Measurements from ENCODE around the gene PTPRN2. TPM values are rescaled to one million over a fixed set of nuclear protein-coding genes. Genes with fewer than 3 reads are reported as not detected.

The PTPRN2 gene
- total and polyA plus RNA-seq, 8 donors = 12.2 to 49.2 (median 31.8) TPM

DNA sequence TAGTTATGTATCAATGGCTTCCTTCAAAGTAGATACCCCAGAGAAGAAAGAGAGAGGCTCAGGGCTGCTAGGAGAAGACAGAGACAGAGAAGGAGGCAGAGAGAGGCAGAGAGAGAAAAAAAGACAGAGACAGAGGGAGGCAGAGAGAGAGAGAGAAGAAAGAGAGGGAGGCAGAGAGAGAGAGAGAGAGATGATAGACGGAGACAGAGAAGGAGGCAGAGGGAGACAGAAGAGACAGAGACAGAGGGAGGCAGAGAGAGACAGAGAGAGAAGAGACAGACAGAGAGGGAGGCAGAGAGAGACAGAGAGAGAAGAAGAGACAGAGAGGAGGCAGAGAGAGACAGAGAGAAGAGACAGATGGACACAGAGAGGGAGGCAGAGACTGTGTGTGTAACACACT is 1062.9 kb downstream of the PTPRN2 start:
- no peaks in the 10 kb centered on the region for H3K4me1 ChIP-seq
- 69 to 79% methylated on average over 1 of the region's 1 CpG for WGBS, 2 donors
- intact Hi-C loops (cut with DNase I) = no loop called here
- no peaks in the 10 kb centered on the region for H3K9me3 ChIP-seq
- ATAC-seq (no peak), FAIRE-seq (no peak), DNase-seq (no peak)
- H3K4me3 ChIP-seq = no peak overlapping the region
- H3K27me3 ChIP-seq = no peaks in the 10 kb centered on the region
- TF ChIP-seq CTCF (IDR thresholded peaks at IDR 0.05) = no peak
- H3K36me3 ChIP-seq = no peaks in the 10 kb centered on the region
- H3K27ac ChIP-seq = no peak overlapping the region

DNA sequence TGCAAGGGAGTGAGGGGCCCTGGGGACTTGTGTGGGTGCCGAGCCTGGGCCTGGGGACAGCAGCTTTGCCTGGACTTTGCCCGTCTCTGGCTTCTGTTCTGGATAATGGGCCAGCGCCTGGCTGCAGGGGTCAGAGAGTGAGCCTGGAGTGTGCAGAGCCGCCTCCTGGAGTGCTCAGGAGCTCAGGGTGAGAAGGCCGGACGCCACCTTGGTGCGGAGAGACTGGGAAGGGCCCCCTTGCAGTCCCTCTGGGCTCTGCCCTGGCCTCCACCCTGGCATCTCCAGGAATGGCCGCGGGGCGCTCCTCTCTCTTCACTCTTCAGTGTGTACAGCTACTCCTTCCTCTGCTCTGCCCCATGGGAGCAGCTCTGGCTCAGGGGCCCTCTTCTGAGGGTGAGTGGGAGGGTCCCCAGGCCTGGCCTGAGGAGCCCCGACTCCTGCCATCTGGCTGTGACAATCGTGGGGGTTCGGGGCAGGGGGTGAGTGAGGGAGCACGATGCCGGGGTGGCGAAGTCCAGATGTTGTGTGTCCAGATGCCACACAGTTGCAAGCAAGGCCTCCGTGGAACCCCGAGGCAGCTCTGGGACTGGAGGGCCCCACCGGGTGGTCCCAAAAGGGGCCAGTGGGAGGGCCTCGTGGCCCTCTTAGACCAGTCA is 1063.7 kb downstream of the PTPRN2 start:
- ATAC-seq (no peak), DNase-seq (peak in 1 of 6 donors; percentile 58), FAIRE-seq (no peak)
- H3K27me3 ChIP-seq = no peaks in the 10 kb centered on the region
- no peak overlapping the region for H3K27ac ChIP-seq
- no peaks in the 10 kb centered on the region for H3K4me1 ChIP-seq
- H3K36me3 ChIP-seq = no peaks in the 10 kb centered on the region
- no peak overlapping the region for H3K4me3 ChIP-seq
- no peak for TF ChIP-seq CTCF (IDR thresholded peaks at IDR 0.05)
- WGBS, 2 donors = 72 to 74% methylated on average over 20 of the region's 20 CpGs
- intact Hi-C loops (cut with DNase I) = no loop called here
- no peaks in the 10 kb centered on the region for H3K9me3 ChIP-seq

DNA sequence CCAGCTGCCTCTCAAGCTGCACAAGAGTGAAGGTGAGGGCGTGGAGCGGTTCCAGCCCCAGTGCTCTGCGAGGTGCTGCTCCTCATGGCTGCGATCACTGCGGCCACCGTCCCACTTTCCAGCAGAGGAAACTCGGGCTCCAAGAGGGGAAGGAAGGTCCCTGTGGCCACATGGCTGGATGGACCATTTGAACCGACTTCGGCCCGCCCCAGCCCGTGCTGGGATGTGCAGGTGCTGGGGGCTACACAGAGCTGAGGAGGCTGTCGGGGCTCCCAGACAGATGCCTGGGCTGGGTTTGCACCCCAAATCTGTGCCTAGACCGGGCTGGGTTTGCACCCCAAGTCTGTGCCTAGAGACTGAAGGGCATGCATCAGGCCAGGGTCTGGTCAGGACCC is 1064.3 kb downstream of the PTPRN2 start:
- Histone ChIP-seq H3K4me1 (no peaks in the 10 kb centered on the region), H3K27ac (no peak overlapping the region), H3K4me3 (no peak overlapping the region), H3K36me3 (no peaks in the 10 kb centered on the region), H3K9me3 (no peaks in the 10 kb centered on the region), H3K27me3 (no peaks in the 10 kb centered on the region)
- 74 to 88% methylated on average over 12 to 13 of the region's 13 CpGs for WGBS, 2 donors
- intact Hi-C loops (cut with DNase I) = no loop called here
- FAIRE-seq = no peak
- no peak for TF ChIP-seq CTCF (IDR thresholded peaks at IDR 0.05)
- ATAC-seq = no peak
- peak in 2 of 6 donors; percentile 35 to 54 for DNase-seq

- DNase-seq = peak in 1 of 6 donors; percentile 31
- H3K4me1 ChIP-seq = no peaks in the 10 kb centered on the region
Measured at GRCh38 chr7:157522954-157523353, 1064.7 kb downstream of the PTPRN2 start.

More at GRCh38 chr7:157522954-157523353, 1064.7 kb downstream of the PTPRN2 start:
- H3K4me3 ChIP-seq = no peak overlapping the region
- intact Hi-C loops (cut with DNase I) = no loop called here
- no peaks in the 10 kb centered on the region for H3K9me3 ChIP-seq
- no peak for ATAC-seq
- FAIRE-seq = no peak
- no peaks in the 10 kb centered on the region for H3K36me3 ChIP-seq
- no peak overlapping the region for H3K27ac ChIP-seq
- TF ChIP-seq CTCF (IDR thresholded peaks at IDR 0.05) = no peak
- WGBS, 2 donors = 41 to 44% methylated on average over 8 to 9 of the region's 9 CpGs
- H3K27me3 ChIP-seq = no peaks in the 10 kb centered on the region
